Measurements from ENCODE around the gene PCA3.

PCA3 gene

GRCh38 chr9:76758476-76758875 is 5.8 kb upstream of the PCA3 start:
- DNase-seq = no peak

- no peak for DNase-seq
These were observed 4.5 kb upstream of the PCA3 start for GRCh38 chr9:76759732-76760131.

GRCh38 chr9:76761448-76761847 is 2.8 kb upstream of the PCA3 start:
- peak; percentile 6 for DNase-seq

GRCh38 chr9:76766126-76766525 is 1.9 kb downstream of the PCA3 start:
- DNase-seq = no peak

- DNase-seq = peak; percentile 86
These were observed 8.6 kb downstream of the PCA3 start for GRCh38 chr9:76772686-76773445.

GRCh38 chr9:76784881-76785280 is 20.6 kb downstream of the PCA3 start:
- no peak for DNase-seq

GRCh38 chr9:76785501-76785900 is 21.3 kb downstream of the PCA3 start:
- no peak for DNase-seq

GRCh38 chr9:76787677-76788076 is 23.4 kb downstream of the PCA3 start:
- no peak for DNase-seq

- no peak for DNase-seq
These were observed 25.6 kb downstream of the PCA3 start for GRCh38 chr9:76789840-76790239.

GRCh38 chr9:76793784-76794431 is 29.7 kb downstream of the PCA3 start:
- DNase-seq = no peak

- no peak for DNase-seq
These were observed 32.1 kb downstream of the PCA3 start for GRCh38 chr9:76796296-76796695.

GRCh38 chr9:76798527-76798926 is 34.3 kb downstream of the PCA3 start:
- DNase-seq = no peak

GRCh38 chr9:76799473-76799872 is 35.2 kb downstream of the PCA3 start:
- no peak for DNase-seq

- no peak for DNase-seq
These were observed 36.7 kb downstream of the PCA3 start for GRCh38 chr9:76800901-76801300.

GRCh38 chr9:76803083-76803482 is 38.8 kb downstream of the PCA3 start:
- DNase-seq = no peak

GRCh38 chr9:76803762-76804161 is 39.5 kb downstream of the PCA3 start:
- no peak for DNase-seq

GRCh38 chr9:76808636-76809035 is 44.4 kb downstream of the PCA3 start:
- no peak for DNase-seq

- DNase-seq = peak; percentile 70
These were observed 46.2 kb downstream of the PCA3 start for GRCh38 chr9:76810377-76810957.

GRCh38 chr9:76812591-76812990 is 48.4 kb downstream of the PCA3 start:
- no peak for DNase-seq

GRCh38 chr9:76817489-76817888 is 53.3 kb downstream of the PCA3 start:
- peak; percentile 46 for DNase-seq

GRCh38 chr9:76818271-76818670 is 54.0 kb downstream of the PCA3 start:
- peak; percentile 95 for DNase-seq

- DNase-seq = no peak
These were observed 56.2 kb downstream of the PCA3 start for GRCh38 chr9:76820431-76820830.

GRCh38 chr9:76827296-76828080 is 63.2 kb downstream of the PCA3 start:
- no peak for DNase-seq

- no peak for DNase-seq
These were observed 64.2 kb downstream of the PCA3 start for GRCh38 chr9:76828447-76828846.

Measured in kidney glomerular epithelial cell (primary cell).